NOMO-1 treated with dmso at 0.1 percent for 144 hours (cell line): Measurements from ENCODE around the gene C1orf116.

Source experiments
- DNase-seq: peaks from one replicate; lab custom pipeline; 2025; ENCODE audit not compliant: unreplicated experiment; lab: John Stamatoyannopoulos, UW

The C1orf116 gene

GRCh38 chr1:207020709-207021107 is 11.8 kb downstream of the C1orf116 start:
- no peak for DNase-seq

DNA sequence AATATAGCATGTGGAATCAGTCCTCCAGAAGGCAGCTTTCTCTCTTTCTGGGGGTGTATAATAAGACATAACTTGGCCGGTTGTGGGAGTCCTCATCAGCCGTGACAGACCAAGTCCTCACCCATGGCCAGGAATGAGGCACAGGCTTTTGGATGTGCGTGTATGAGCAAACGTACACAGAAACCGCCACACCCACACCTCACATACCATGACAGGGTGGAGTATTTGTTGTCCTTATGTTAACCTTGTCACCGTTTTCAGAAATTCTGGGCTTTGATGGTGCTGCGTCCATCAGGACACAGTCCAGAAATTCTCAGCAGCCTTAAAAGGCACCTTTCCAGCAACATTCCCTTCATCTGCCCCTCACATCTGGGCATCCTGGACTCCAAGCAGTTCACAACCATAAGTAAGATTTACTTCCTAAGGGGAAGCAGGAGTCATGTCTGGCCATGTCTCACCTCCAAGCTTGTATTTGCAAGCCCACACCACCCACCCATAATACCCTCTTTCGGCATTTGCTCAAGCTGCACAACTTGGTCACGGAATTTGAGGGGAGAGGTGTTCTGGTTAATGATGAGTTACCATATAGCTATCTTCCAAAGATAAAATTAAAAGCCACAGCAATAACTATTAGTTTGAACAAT is 12.4 kb downstream of the C1orf116 start:
- DNase-seq = no peak

DNA sequence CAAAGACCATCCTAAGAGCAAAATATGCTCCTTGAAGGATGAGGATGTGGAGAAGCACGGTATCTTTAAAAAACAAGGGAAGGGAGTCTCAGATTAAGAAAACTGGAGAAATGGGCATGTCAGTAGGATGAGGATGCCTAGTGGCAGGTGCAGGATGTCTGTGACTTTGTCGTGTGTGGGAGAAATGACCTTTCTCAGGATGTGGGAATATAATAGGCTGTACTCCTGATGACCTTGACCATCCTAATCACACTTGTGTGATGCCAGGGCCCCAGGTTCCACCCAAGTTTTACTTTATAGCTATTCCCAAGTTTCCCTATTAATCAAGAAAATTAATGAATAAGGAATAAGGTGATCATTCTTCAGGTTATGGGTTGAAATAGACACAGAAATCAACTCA is 12.9 kb downstream of the C1orf116 start:
- no peak for DNase-seq

GRCh38 chr1:207019161-207019560 is 13.4 kb downstream of the C1orf116 start:
- no peak for DNase-seq

DNA sequence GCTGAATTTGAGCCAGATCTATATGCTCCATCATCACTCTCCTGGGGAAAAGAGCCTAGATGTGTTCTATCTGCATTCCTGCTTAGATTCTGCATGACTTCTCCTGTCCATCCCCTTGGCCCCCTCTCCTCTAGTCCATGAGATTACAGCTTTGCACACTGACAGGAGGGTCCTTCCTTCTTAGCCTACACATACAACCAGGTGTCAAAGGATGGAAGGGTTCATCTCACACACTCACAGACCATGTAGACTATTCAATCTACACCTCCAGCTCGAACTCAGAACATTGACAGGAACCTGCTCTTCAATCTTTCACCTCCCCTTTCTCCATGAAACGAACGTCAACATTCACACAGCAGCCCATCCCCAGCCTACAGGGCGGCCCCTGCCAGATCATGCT is 13.8 kb downstream of the C1orf116 start:
- DNase-seq = no peak

GRCh38 chr1:207017615-207018559 is 14.7 kb downstream of the C1orf116 start:
- peak; percentile 47 for DNase-seq

- DNase-seq = no peak
These were observed 16.8 kb downstream of the C1orf116 start for GRCh38 chr1:207015791-207016190.

- no peak for DNase-seq
These were observed 17.8 kb downstream of the C1orf116 start for GRCh38 chr1:207014728-207015127.

DNA sequence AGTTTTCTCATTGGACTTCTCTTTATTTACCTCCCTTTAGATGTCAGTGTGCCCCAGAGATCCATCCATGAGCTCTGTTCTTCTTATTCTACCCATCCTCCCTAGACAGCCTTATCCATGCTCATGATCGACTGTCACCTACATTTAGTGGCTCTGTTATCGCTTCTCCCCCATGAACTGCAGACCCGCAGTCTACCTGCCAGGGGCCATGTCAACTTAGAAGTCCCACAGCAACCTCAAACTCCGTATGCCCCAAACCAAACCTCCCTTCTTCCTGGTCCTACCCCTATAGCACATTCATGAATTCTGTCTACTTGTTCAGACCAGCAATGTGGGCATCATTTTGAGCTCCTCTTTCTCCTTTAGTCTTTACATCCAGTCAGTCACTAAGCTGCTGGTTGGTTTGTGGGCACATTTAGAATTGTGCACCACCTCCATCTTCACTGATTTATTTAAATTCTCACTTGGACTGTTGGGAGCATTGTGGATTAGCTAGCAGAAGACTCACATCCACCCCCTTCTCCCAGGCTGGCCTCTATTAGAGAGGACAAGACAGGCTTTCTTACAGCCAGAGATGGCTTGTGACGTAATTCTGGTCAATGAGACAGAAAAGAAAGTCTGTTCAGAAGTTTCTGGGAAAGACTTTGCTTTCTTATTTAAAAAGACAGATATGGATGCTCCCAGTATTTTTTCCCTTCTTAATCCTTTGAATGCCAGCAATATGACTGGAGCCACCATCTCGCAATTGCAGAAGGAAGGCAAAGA is 19.1 kb downstream of the C1orf116 start:
- DNase-seq = no peak

DNA sequence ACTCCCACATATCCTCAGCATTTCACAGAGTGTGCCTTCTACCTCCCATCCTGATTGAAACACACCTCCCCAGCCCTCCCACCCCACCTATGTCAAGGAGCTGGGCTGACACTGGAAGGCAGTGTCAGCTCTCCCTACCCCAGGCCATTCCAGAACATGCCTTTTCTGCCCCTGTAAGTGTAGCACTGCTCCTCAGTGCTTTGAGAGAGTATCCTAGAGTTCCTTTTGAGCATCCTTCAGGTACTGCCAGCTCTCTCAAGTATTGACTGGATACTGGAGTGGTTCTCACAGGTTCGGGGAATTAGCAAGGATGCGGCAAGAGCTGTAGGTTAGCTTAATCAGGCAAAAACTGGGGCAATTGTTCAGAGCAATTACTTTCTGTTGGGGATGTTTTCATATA is 21.8 kb downstream of the C1orf116 start:
- DNase-seq = no peak

DNA sequence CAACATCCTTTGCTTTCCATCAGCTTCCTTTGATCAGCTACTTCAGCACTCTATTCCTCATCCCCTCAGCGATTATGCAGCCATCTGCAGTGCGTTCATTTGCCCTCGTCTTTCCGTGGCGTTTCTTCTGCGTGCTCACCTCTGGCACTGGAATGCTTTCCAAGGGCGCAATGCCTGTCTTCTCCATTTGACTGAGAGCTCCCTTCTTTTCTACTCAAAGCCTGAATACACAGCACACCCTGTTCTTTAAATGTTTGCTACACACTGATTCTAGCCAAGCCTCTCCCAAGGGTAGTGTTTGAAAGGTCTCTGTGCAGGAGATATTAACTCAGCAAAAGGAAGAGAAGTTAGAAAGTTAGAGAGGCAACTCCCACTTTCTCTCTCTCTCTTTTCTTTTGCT is 22.6 kb downstream of the C1orf116 start:
- DNase-seq = no peak

GRCh38 chr1:207009182-207009850 is 23.2 kb downstream of the C1orf116 start:
- DNase-seq = no peak

- DNase-seq = no peak
These were observed 25.1 kb downstream of the C1orf116 start for GRCh38 chr1:207007352-207008033.

DNA sequence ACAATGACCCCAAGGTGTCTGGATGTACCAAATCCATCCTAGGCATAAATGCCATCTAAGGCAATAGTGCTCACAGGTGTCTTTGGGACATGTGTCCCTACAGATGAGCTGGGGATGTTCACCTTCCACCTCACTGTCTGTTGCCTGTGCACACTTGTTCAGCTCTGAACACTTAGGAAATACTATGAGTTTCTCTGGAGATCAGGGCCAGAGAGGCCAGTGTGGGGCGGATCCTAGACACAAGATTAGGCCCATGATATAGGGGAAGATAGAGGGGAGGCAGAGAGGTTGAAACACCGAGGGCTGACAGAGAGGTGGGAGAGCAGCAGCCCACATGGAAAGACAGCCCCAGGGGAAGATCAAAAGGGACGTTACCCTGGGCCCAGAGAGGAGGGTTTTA is 25.6 kb downstream of the C1orf116 start:
- no peak for DNase-seq

- DNase-seq = no peak
These were observed 26.5 kb downstream of the C1orf116 start for GRCh38 chr1:207006083-207006482.

- DNase-seq = no peak
These were observed 27.4 kb downstream of the C1orf116 start for GRCh38 chr1:207004931-207005830.

DNA sequence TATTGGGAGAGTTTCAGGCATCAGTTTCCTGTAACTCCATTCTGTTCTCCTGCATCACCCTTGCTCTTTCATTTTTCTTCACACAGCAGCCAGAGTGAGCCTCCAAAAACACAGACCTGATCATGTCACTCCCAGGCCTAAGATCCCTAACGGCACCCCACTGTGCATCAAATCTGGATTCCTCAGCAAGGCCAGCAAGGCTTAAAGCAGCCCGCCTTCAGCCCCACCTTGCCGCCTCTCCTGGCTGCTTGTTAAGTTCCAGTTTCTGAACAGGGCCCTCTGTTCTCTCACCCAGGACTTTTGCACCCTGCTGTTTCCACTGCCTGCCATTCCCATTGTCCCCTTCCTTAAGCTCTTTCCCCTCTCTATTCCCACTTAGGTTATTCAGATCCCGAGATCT is 29.3 kb downstream of the C1orf116 start:
- no peak for DNase-seq

DNA sequence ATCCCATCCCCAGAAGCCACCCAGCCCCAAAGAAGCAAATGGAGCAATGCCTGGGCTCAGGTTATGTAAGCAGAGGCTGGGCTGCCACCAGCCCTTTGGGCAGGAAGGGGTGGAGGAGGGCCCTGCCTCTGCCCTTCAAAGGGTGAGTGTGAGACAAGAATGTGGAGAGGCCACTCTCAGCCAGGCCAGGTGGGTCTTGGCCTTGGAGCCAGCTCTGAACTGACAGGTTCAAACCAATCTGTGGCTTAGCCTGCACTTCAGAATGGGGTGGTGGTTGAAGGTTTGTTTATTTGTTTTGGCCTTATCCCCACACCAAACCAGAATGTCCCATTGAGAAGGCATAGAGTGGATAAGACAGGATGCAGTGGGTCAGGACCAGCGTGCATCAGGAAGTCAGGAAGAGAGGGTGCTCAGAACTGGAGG is 29.8 kb downstream of the C1orf116 start:
- DNase-seq = no peak

- no peak for DNase-seq
These were observed 30.9 kb downstream of the C1orf116 start for GRCh38 chr1:207001492-207002245.
